ENCODE measurements around the gene RAI1. TPM values are rescaled to one million over a fixed set of nuclear protein-coding genes. Genes with fewer than 3 reads are reported as not detected.

Gene RAI1
- total and polyA plus RNA-seq, 4 experiments from 2014 or later: 0.35 to 19.5 (median 9.7) TPM

GRCh38 chr17:17749025-17749772 is 67.9 kb downstream of the RAI1 start:
- Mint-ChIP-seq H3K36me3 (no peaks in the 10 kb centered on the region), H3K27me3 (no peaks in the 10 kb centered on the region), H3K27ac (peak overlapping the region; percentile 77 to 100 (median 91)), H3K4me3 (peak overlapping the region in 5 of 8 donors; percentile 43 to 64 (median 61)), H3K4me1 (peaks cover 27 to 61% (median 46%) of the 10 kb centered on the region in 4 donors), H3K9me3 (no peaks in the 10 kb centered on the region)
- peaks cover 46% of the 10 kb centered on the region for H3K4me1 ChIP-seq (ENCODE audit: insufficient read depth, low read length)
- CTCF ChIA-PET (ENCODE audit: partially characterized antibody): interaction anchor here (1.4 kb wide), 1 partner anchor 69 kb away, joined by 4 read pairs; no protein-coding TSS in a partner anchor
- intact Hi-C loops (cut with micrococcal nuclease): no loop called here
- no peaks in the 10 kb centered on the region for H3K36me3 ChIP-seq (ENCODE audit: insufficient read depth, low read length)
- POLR2A ChIA-PET (ENCODE audit: partially characterized antibody): interaction anchor here (0.8 to 2.7 kb wide), 2 partner anchors 55 to 87 kb away, joined by 4 to 14 read pairs; partner anchors contain the start of gene SREBF1
- H3K9me3 ChIP-seq (ENCODE audit: control insufficient read depth in 1 of 2, low read length in 2 of 2): no peaks in the 10 kb centered on the region
- peak overlapping the region; percentile 18 for H3K27ac ChIP-seq (ENCODE audit: low read depth, low read length)
- H3K27me3 ChIP-seq (ENCODE audit: insufficient read depth, low read length): no peaks in the 10 kb centered on the region
- H3K4me3 ChIP-seq (ENCODE audit: low read length in 2 of 2): no peak overlapping the region
- DNase-seq: no peak

GRCh38 chr17:17749921-17750320 is 68.7 kb downstream of the RAI1 start:
- Mint-ChIP-seq H3K4me1 (peaks cover 26 to 61% (median 45%) of the 10 kb centered on the region in 4 donors), H3K9me3 (no peaks in the 10 kb centered on the region), H3K36me3 (no peaks in the 10 kb centered on the region), H3K27me3 (no peaks in the 10 kb centered on the region), H3K4me3 (peak overlapping the region in 7 of 8 donors; percentile 17 to 64 (median 57)), H3K27ac (peak overlapping the region; percentile 77 to 100 (median 91))
- DNase-seq: peak; percentile 43 to 68 (median 57)
- Histone ChIP-seq H3K4me1 (ENCODE audit: insufficient read depth, low read length) (peaks cover 46% of the 10 kb centered on the region), H3K36me3 (ENCODE audit: insufficient read depth, low read length) (no peaks in the 10 kb centered on the region), H3K4me3 (ENCODE audit: low read length in 2 of 2) (no peak overlapping the region), H3K27ac (ENCODE audit: low read depth, low read length) (peak overlapping the region; percentile 18), H3K27me3 (ENCODE audit: insufficient read depth, low read length) (no peaks in the 10 kb centered on the region), H3K9me3 (ENCODE audit: control insufficient read depth in 1 of 2, low read length in 2 of 2) (no peaks in the 10 kb centered on the region)
- intact Hi-C loops (cut with micrococcal nuclease): loop anchor here (5.0 kb wide), 1 partner anchor 158 kb away; the partner anchor contains the start of gene PEMT
- ChIA-PET POLR2A (ENCODE audit: partially characterized antibody) (interaction anchor here (0.8 to 2.7 kb wide), 2 partner anchors 56 to 86 kb away, joined by 4 to 14 read pairs; partner anchors contain the start of gene SREBF1), CTCF (ENCODE audit: partially characterized antibody) (interaction anchor here (1.4 kb wide), 1 partner anchor 69 kb away, joined by 4 read pairs; no protein-coding TSS in a partner anchor)

- Mint-ChIP-seq H3K27ac (peak overlapping the region; percentile 92 to 100 (median 98)), H3K4me1 (peaks cover 26 to 61% (median 43%) of the 10 kb centered on the region in 4 donors), H3K4me3 (peak overlapping the region; percentile 72 to 93 (median 89)), H3K36me3 (no peaks in the 10 kb centered on the region), H3K9me3 (no peaks in the 10 kb centered on the region), H3K27me3 (no peaks in the 10 kb centered on the region)
- peak; percentile 41 to 71 (median 48) for DNase-seq
- Histone ChIP-seq H3K27ac (ENCODE audit: low read depth, low read length) (peak overlapping the region; percentile 85), H3K36me3 (ENCODE audit: insufficient read depth, low read length) (no peaks in the 10 kb centered on the region), H3K9me3 (ENCODE audit: control insufficient read depth in 1 of 2, low read length in 2 of 2) (no peaks in the 10 kb centered on the region), H3K4me3 (ENCODE audit: low read length in 2 of 2) (peak overlapping the region; percentile 39 to 52), H3K27me3 (ENCODE audit: insufficient read depth, low read length) (no peaks in the 10 kb centered on the region), H3K4me1 (ENCODE audit: insufficient read depth, low read length) (peaks cover 46% of the 10 kb centered on the region)
- ChIA-PET POLR2A (ENCODE audit: partially characterized antibody) (interaction anchor here (1.0 to 2.7 kb wide), 11 partner anchors 9 to 433 kb away, joined by 3 to 14 read pairs (median 4); partner anchors contain the start of genes ALKBH5, DRC3, PEMT and SREBF1), CTCF (ENCODE audit: partially characterized antibody) (no interaction called here)
- intact Hi-C loops (cut with micrococcal nuclease): loop anchor here (5.0 kb wide), 1 partner anchor 159 kb away; the partner anchor contains the start of gene PEMT
Observed at GRCh38 chr17:17750881-17751280, 69.6 kb downstream of the RAI1 start.

GRCh38 chr17:17751489-17752088 is 70.3 kb downstream of the RAI1 start:
- peak overlapping the region; percentile 85 to 93 (median 92) for H3K4me3 Mint-ChIP-seq

GRCh38 chr17:17752089-17752820 is 71.0 kb downstream of the RAI1 start:
- POLR2A ChIA-PET (ENCODE audit: partially characterized antibody): interaction anchor here (1.4 to 1.7 kb wide), 3 partner anchors 30 to 70 kb away, joined by 5 to 11 read pairs (median 6); no protein-coding TSS in a partner anchor

More at GRCh38 chr17:17751489-17752088, 70.3 kb downstream of the RAI1 start:
- H3K27ac ChIP-seq (ENCODE audit: low read depth, low read length): peak overlapping the region; percentile 85
- no peaks in the 10 kb centered on the region for H3K27me3 ChIP-seq (ENCODE audit: insufficient read depth, low read length)
- peak in 1 of 5 donors; percentile 77 for DNase-seq
- Mint-ChIP-seq H3K9me3 (no peaks in the 10 kb centered on the region), H3K27ac (peak overlapping the region; percentile 92 to 100 (median 98)), H3K4me1 (peaks cover 28 to 64% (median 46%) of the 10 kb centered on the region in 4 donors), H3K36me3 (no peaks in the 10 kb centered on the region), H3K27me3 (no peaks in the 10 kb centered on the region)
- intact Hi-C loops (cut with micrococcal nuclease): loop anchor here (1.0 to 5.0 kb wide), 9 partner anchors 32 to 288 kb away; partner anchors contain the start of genes ATPAF2, DRC3, GID4 and PEMT
- H3K9me3 ChIP-seq (ENCODE audit: control insufficient read depth in 1 of 2, low read length in 2 of 2): no peaks in the 10 kb centered on the region
- ChIA-PET POLR2A (ENCODE audit: partially characterized antibody) (interaction anchor here (1.0 to 2.7 kb wide), 10 partner anchors 9 to 432 kb away, joined by 3 to 14 read pairs (median 4); partner anchors contain the start of genes ALKBH5, DRC3, PEMT and SREBF1), CTCF (ENCODE audit: partially characterized antibody) (no interaction called here)
- H3K36me3 ChIP-seq (ENCODE audit: insufficient read depth, low read length): no peaks in the 10 kb centered on the region
- peak overlapping the region; percentile 39 to 52 for H3K4me3 ChIP-seq (ENCODE audit: low read length in 2 of 2)
- peaks cover 46% of the 10 kb centered on the region for H3K4me1 ChIP-seq (ENCODE audit: insufficient read depth, low read length)

GRCh38 chr17:17752821-17753321 is 71.6 kb downstream of the RAI1 start:
- Mint-ChIP-seq H3K27ac (peak overlapping the region; percentile 92 to 100 (median 97)), H3K4me1 (peaks cover 32 to 72% (median 52%) of the 10 kb centered on the region in 4 donors), H3K4me3 (peak overlapping the region; percentile 85 to 95 (median 93)), H3K36me3 (no peaks in the 10 kb centered on the region), H3K27me3 (no peaks in the 10 kb centered on the region), H3K9me3 (no peaks in the 10 kb centered on the region)
- no peaks in the 10 kb centered on the region for H3K27me3 ChIP-seq (ENCODE audit: insufficient read depth, low read length)
- DNase-seq: no peak
- no peaks in the 10 kb centered on the region for H3K36me3 ChIP-seq (ENCODE audit: insufficient read depth, low read length)
- H3K9me3 ChIP-seq (ENCODE audit: control insufficient read depth in 1 of 2, low read length in 2 of 2): no peaks in the 10 kb centered on the region
- H3K4me1 ChIP-seq (ENCODE audit: insufficient read depth, low read length): peaks cover 56% of the 10 kb centered on the region
- ChIA-PET POLR2A (ENCODE audit: partially characterized antibody) (no interaction called here), CTCF (ENCODE audit: partially characterized antibody) (no interaction called here)
- H3K4me3 ChIP-seq (ENCODE audit: low read length in 2 of 2): peak overlapping the region; percentile 49 to 72
- peak overlapping the region; percentile 67 for H3K27ac ChIP-seq (ENCODE audit: low read depth, low read length)
- intact Hi-C loops (cut with micrococcal nuclease): loop anchor here (1.0 to 5.0 kb wide), 9 partner anchors 30 to 286 kb away; partner anchors contain the start of genes ATPAF2, DRC3, GID4 and PEMT

More at GRCh38 chr17:17752089-17752820, 71.0 kb downstream of the RAI1 start:
- intact Hi-C loops (cut with micrococcal nuclease): loop anchor here (1.0 to 5.0 kb wide), 9 partner anchors 31 to 287 kb away; partner anchors contain the start of genes ATPAF2, DRC3, GID4 and PEMT
- peak overlapping the region; percentile 49 to 72 for H3K4me3 ChIP-seq (ENCODE audit: low read length in 2 of 2)
- H3K27ac Mint-ChIP-seq: peak overlapping the region; percentile 92 to 100 (median 98)
- DNase-seq: peak; percentile 97 to 98 (median 98)
- peak overlapping the region; percentile 85 for H3K27ac ChIP-seq (ENCODE audit: low read depth, low read length)
- peak overlapping the region; percentile 85 to 95 (median 93) for H3K4me3 Mint-ChIP-seq
- no peaks in the 10 kb centered on the region for H3K9me3 ChIP-seq (ENCODE audit: control insufficient read depth in 1 of 2, low read length in 2 of 2)
- peaks cover 30 to 71% (median 47%) of the 10 kb centered on the region in 4 donors for H3K4me1 Mint-ChIP-seq
- no peaks in the 10 kb centered on the region for H3K36me3 ChIP-seq (ENCODE audit: insufficient read depth, low read length)
- no peaks in the 10 kb centered on the region for H3K9me3 Mint-ChIP-seq
- no peaks in the 10 kb centered on the region for H3K36me3 Mint-ChIP-seq
- peaks cover 51% of the 10 kb centered on the region for H3K4me1 ChIP-seq (ENCODE audit: insufficient read depth, low read length)
- H3K27me3 Mint-ChIP-seq: no peaks in the 10 kb centered on the region
- CTCF ChIA-PET (ENCODE audit: partially characterized antibody): no interaction called here
- no peaks in the 10 kb centered on the region for H3K27me3 ChIP-seq (ENCODE audit: insufficient read depth, low read length)
